ENCODE results near the gene CARD10.
A peak's percentile ranks its signal among the peaks of the same experiment; 100 is the strongest.

CARD10 gene

DNA sequence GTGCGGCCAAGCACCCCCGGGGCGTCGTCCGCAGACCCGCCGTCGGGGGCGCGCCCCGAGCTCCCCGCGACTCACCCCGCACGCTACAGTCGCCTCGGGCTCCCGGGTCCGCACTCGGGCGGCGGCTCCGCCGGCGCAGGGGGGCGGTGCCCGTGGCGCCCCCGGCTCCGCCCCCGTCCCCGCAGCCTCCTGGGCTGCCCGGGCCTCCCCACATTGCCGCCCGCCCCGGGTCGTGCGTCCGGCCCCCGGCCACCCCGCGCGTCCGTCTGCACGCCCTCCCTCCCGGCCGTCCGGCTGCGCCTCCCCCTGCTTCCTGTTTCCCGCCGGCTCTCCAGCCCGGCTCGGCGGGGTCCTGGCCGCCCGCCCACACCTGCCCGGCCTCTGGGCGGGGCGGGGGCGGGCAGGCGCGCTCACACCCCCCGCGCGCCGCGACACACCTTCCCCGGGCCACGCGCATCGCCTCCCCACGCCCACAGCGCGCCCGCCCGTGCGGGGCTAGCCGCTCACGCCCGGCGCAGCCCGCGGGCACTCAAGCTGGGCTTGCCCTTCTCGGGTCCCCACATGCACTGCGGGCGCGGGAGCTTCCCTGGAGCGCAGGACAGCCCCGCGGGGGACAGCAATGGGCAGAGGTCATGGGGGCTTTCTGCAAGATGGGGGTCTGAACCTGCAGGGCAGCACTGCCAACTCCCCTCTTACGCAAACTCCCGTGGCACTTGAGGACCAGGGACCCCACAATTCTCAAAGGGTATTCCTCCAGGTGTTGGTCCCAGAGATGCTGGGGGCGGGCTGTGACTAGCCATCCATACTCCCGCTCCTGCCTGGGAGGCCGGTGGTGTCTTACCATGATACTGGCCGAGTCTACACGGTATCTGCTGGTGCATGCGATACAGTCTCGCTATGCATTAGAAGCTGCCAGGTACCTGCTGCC lies at the start of gene CARD10:
TSS of gene CARD10 (minus strand) at position 148 of the 928 bp plus-strand sequence. CDS start 215 bp downstream, outside the sequence.
- no peak for DNase-seq (ENCODE audit: low spot score)

- no peak for DNase-seq (ENCODE audit: low spot score)
These were observed 49.3 kb upstream of the CARD10 start for GRCh38 chr22:37568448-37569008.

DNA sequence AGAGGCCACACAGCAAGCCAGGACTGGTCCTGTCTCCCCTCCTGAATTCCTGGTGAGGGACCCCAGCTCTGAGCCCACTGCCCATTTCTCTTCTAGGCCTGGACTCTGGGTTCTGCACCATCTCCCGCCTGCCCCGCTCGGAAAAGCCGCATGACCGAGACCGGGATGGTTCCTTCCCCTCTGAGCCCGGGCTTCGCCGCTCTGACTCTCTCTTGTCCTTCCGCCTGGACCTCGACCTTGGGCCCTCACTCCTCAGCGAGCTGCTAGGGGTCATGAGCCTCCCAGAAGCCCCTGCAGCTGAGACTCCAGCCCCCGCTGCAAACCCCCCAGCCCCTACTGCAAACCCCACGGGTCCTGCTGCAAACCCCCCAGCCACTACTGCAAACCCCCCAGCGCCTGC lies 48.8 kb upstream of the CARD10 start:
- no peak for DNase-seq (ENCODE audit: low spot score)

DNA sequence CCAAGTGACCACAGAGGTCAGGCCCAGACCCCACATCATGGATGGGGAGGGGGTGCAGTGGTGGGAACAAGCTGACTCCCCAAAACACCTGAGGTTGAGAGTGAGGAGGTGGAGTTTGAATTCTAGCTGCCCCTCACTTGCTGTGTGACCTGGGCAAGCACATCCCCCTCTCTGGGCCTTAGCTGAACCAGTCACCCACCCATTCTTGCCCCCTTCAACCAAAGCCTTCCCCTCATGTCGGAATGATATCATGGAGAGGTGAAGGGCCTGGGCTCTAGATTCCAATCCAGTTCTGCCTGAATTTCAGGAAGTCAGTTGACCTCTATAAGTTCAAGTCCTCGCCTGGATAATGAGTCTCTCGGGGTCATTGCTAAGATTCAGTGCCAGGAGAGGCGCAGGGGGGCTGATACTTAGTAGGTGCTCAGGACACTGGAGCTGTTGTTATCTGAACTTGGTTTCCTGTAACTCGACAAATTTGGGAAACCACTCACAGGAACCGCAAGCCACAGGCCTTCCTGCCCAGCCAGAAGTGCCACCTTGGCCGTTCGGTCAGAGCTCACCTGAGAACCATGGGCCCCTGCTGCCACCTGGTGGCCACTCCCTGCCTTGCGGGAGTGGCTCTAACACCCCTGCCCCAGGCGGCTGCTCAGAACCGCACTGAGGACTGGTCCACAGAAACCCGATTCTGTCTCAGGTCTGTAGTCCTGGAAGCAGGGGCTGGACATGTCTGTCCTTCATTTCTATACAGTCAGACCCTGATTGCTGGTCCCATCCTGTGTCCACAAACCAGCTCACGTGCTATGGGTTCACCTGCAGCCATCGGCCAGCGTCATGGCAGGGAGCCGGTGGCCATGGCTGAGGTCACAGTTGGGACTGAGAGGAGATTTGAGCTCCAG lies 47.9 kb upstream of the CARD10 start:
- peak; percentile 91 for DNase-seq (ENCODE audit: low spot score)

GRCh38 chr22:37566329-37566837 lies 47.2 kb upstream of the CARD10 start:
- peak; percentile 22 for DNase-seq (ENCODE audit: low spot score)

- DNase-seq (ENCODE audit: low spot score): no peak
These were observed 46.6 kb upstream of the CARD10 start for GRCh38 chr22:37565830-37566229.

GRCh38 chr22:37564111-37564711 lies 45.0 kb upstream of the CARD10 start:
- no peak for DNase-seq (ENCODE audit: low spot score)

DNA sequence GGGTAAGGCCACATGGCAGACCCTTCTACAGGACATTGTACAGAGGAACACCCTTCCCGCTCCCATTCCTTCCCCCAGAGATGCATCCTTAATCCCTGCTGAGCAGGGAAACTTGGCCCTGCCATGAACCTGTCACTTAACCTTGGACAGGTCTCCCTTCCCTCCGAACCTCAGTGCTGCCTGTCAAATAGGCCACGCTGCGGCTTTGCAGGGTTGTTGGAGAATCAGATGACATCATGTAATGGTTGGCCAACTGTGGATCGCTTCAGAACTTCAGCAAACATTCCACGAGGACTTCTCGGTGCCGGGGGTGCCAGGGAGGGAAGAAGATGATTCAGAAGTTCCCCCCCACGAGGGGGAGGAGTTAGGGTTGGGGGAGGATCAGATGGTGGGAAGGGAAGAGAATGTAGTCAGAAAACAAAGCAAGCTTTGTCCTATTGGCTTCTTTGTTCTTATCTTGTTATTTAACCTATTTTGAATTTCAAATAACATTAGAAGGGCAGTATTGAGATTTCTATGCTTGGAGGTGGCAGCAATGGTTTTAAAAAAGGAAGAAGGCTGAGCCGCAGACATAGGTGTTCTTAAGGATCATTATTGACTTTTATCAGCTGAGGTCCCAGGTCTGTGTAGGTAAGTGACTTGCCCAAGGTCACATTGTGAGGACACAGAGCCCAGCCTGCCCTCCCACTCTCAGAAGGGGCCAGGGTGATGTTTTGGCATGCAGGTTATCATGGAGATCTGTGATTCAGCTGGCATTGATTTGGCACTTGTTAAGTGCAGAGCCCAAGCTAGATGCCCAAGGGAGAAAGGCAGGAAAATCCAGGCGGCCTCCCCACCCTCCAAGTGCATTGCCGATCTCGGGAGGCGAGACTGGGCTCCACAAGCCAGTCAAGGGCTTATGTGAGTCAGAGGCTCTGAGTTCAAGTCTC lies 44.2 kb upstream of the CARD10 start:
- DNase-seq (ENCODE audit: low spot score): no peak

GRCh38 chr22:37562049-37562875 lies 43.0 kb upstream of the CARD10 start:
- no peak for DNase-seq (ENCODE audit: low spot score)

GRCh38 chr22:37561212-37562048 lies 42.2 kb upstream of the CARD10 start:
- peak; percentile 68 for DNase-seq (ENCODE audit: low spot score)

DNA sequence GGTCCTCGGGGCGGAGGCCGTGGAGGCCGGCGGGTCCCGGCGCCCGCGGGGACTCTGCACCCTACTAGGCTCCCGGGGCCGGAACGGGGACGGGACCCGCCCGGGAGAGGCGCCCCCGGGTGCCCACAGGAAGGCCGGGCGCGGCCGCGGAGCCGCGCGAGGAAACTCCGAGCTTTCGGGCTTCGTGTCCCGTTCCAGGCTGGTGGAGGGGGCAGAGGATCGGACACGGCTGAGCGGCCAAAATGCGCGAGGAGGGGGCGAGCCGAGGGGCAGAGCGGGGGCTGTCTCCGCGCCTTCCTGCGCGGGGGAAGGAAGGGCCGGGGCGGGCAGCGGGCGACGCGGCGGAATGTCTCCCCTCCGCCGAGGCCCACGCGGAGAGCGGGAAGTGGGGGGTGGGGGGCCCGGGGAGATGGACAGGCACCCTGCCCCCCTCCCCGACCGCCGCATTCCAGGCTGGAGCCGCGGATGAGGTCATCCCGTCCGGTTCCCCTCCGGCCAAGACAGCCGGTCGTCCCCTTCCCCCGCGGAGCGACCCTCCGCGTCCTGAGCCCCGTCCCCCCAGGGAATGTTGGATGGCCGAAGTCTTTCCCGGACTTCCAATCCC lies 41.5 kb upstream of the CARD10 start:
- DNase-seq (ENCODE audit: low spot score): no peak

GRCh38 chr22:37559901-37560607 lies 40.8 kb upstream of the CARD10 start, which contains the start of gene CDC42EP1:
Gene CDC42EP1 (plus strand): TSS chr22:37560480. CDS start chr22:37566350, 5,870 bp downstream.
- DNase-seq (ENCODE audit: low spot score): no peak

DNA sequence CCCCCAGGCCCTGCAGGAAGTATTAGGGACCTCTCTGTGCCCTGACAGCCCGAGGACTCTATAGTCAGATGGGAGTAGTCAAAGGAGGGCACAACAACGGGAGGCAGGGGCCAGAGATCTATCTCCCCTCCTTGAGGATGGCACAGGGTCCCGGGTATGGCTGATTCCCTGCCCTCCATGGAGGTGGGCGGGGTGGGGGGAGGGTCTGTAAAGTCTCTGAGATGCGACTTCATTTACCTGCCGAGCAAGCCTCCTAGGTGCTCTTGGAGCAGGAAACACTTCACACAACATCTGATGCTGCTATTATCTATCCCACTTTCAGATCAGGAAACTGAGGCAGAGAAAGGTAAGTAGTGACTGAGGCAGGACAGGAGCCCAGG lies 40.3 kb upstream of the CARD10 start:
- DNase-seq (ENCODE audit: low spot score): no peak

DNA sequence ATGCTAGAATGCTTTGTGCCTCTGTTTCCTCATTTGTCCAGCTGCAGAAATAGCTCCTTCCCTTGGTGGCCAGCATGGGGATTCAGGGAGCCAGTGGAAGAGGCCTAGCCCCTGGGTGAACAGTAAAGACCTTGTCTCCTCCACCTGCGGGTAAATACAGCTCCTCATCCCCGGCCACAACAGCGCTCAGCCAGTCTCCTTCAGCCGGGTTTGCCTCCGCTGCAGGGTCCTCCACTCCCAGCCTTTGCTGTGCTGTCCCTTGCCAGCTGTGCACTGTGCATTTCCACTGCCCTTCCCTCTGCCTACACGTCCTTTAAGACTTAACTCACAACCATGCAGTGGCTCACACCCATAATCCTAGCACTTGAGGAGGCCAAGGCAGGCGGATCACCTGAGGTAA lies 39.6 kb upstream of the CARD10 start:
- no peak for DNase-seq (ENCODE audit: low spot score)

GRCh38 chr22:37557321-37558001 lies 38.2 kb upstream of the CARD10 start:
- no peak for DNase-seq (ENCODE audit: low spot score)

DNA sequence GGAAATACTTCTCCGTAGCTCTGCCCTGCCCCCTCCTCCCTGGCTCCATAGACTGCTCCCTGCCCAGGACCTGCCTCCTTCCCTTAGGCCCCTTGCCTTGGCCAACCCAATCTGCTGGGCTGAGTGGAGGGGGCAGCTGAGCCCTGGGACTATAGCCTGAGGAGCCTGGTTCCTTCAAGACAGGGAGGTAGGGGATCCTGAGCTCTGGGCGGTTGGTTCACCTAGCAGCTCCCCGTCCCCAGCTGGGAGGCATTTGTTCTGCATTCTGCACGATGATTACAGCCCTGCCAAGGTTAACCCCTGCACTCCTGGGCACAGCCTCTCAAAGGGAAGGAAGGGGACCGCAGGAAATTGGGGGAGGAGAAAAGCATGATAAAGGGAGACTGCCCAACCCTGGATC lies 37.5 kb upstream of the CARD10 start:
- DNase-seq (ENCODE audit: low spot score): no peak

- DNase-seq (ENCODE audit: low spot score): no peak
These were observed 35.8 kb upstream of the CARD10 start for GRCh38 chr22:37555029-37555428.
